IPS DF 4.7 (cell line): ENCODE results near the gene ITPRIP.

Source experiments
- DNase-seq: peaks from one replicate; pipeline ENCODE4 v3.0.0-alpha.2; 2013; ENCODE audit warnings: low spot score; ENCODE audit errors: extremely low read depth

The ITPRIP gene

GRCh38 chr10:104342941-104343411 lies 4.7 kb upstream of the ITPRIP start:
- DNase-seq = no peak

- DNase-seq = no peak
These were observed 2.4 kb upstream of the ITPRIP start for GRCh38 chr10:104340641-104341040.

GRCh38 chr10:104340111-104340526 lies 1.9 kb upstream of the ITPRIP start:
- no peak for DNase-seq

DNA sequence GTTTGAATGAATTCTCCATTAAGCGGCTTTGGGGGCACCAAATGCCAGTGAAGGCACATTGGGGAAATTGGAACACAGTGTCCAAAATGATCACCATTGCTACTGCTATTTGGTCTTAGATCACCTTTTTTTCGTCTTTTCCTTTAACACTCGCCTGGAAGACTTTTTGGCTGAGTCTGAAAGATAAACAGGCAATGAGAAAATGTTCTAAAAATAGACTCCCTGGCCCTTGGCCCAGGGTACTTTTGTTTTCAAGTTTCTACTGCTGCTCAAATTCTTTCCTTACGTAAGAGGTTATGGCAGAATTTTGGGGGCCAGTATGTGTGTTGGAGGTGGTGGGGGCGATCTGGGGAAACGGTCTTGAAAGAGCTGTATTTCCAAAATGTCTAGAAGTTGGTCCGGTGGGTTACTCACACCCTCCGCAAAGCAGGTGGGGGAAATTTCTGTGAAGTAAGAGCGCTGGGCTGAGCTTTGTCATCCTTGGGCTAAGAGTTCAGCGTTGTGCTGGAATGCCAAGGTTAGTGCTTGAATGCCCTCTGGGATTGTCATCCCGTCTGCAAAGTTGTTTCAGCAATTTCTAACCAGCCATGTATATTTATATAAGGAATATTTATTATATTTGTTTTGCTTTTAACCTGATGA lies 1.3 kb upstream of the ITPRIP start:
- DNase-seq = no peak

- DNase-seq = no peak
These were observed 712 bp downstream of the ITPRIP start for GRCh38 chr10:104337521-104337984.

- DNase-seq = no peak
These were observed 1.3 kb downstream of the ITPRIP start for GRCh38 chr10:104336821-104337467.

DNA sequence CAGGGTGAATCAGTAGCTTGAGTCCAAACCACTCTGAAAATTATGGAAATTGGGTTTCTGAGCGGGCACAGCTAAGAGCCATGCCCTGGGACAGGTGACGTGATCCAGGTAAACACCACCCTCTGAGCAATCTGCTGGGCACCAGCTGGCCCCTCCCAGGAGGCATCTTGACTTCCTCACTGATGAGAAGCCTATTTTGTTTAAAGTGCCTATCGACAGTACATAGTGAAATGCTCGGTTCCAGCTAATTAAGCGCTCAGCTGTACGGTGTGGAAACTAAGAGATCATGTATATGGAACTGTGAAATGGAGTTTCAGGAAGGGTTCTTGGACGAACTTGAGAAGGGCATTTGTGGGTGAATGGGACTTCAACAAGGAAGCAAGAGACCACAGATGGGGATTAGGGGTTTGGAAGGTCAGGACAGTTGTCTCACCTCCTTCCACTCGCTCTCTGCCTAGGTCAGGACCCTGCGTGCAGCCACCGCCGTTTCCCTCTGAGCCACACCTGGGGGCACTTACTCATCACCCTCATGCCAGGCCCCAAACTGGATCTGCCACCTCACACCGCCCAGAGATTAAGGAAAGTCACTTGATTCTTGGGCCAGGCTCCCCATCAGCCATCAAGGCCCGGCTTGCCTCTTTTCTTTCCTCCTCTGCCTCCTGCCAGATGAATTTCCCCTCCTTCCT lies 3.2 kb downstream of the ITPRIP start:
- no peak for DNase-seq

GRCh38 chr10:104334561-104334960 lies 3.7 kb downstream of the ITPRIP start:
- DNase-seq = no peak

- DNase-seq = no peak
These were observed 4.4 kb downstream of the ITPRIP start for GRCh38 chr10:104333728-104334373.

- DNase-seq = no peak
These were observed 5.1 kb downstream of the ITPRIP start for GRCh38 chr10:104333032-104333727.

DNA sequence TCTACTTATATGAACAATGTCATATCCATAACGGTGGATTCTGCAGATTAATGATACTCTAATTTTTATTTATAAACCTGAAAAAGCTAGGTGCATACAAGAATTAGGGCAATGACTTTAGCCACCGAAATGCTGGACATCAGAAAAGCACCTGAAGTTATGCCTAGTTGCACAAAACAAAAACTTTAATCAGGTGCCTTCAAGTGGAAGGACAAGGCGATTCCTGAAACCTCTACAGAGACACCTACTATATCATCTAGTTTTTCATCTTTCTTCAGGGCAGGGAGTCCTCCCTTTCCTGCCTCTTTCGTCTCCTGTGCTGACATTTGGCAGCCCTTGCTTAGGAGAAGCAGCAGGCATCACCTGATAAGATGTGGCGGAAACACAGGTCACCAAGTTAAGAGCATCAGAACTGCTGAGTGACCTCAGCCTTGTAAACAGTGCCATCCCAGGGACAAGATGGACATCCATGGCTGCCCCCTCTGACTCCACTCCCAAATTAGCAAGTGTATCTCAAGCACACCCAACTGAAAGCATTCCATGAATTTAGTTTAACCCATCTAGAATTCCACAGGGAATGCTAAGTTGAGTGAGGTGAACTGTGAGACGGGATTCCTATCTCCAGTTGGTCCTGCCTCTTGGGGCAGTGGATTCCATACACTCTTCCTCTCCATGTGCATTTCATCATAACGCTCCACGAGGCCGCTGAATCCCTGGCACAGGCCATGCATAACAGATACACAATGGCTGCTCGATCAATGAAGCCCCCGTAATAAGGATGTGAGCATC lies 5.8 kb downstream of the ITPRIP start:
- DNase-seq = no peak

GRCh38 chr10:104331208-104331838 lies 6.9 kb downstream of the ITPRIP start:
- DNase-seq = no peak

DNA sequence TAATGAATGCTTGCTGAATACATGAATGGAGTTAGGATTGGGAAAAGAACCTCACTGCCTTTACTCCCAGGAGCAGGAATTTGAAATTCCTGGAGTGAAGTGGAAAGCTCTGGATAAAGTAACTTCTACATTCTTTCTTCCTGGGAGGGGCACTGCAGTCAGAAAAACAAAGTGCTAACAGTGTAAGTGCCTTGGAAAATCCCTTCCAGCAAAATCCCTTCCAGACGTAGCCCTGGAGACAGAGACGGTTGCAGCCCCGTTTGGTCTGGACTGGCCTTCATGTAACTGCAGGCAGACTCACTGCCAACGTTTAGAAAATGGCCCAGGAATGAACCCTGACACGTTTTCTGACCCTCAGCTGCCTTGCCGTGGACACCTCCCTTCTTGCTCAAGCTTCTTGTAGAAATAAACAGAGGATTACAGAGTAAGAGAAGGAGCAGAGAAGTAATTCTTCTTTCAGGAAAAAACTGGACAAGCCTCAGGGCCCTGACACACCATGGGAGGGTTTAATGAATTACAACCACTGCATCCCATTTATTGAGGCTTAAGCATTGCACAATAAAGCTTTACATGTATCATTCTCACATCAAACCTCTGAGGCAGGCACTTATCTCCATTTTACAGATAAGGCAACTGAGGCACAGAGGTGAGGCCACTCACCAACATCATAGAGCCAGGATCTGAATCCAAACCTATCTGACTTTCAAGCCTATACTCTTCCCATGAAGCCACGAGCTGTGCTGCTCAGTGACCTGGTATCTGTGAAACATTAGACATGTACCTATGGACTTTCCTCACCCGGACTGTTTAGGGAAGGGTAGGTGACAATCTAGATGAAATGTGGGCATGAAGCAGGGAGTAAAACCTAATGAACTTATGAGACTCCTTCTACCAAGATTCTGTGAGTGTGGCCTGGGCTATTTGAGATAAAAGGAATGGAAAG lies 7.8 kb downstream of the ITPRIP start:
- no peak for DNase-seq

- DNase-seq = no peak
These were observed 8.5 kb downstream of the ITPRIP start for GRCh38 chr10:104329735-104330134.

GRCh38 chr10:104328896-104329710 lies 9.2 kb downstream of the ITPRIP start:
- no peak for DNase-seq

GRCh38 chr10:104328646-104328895 lies 9.7 kb downstream of the ITPRIP start:
- no peak for DNase-seq

- DNase-seq = no peak
These were observed 10.3 kb downstream of the ITPRIP start for GRCh38 chr10:104327745-104328645.
